H9 (cell line): Measurements from ENCODE around the gene GCG. TPM values are rescaled to one million over a fixed set of nuclear protein-coding genes. Genes with fewer than 3 reads are reported as not detected.

Experiments used
- DNase-seq: peaks from one replicate; pipeline ENCODE4 v3.0.0-alpha.2; 2017
- H2AFZ ChIP-seq: one replicate; pipeline ENCODE4 v1.6.1; 2013; ENCODE audit warnings: mild to moderate bottlenecking, low read length, control low read depth, moderate library complexity
- H2AK5ac ChIP-seq: 2 replicates; pipeline ENCODE4 v1.6.1; 2013; ENCODE audit warnings: low read length, control low read depth, mixed read lengths; ENCODE audit not compliant: insufficient read length
- H2BK120ac ChIP-seq: one replicate; pipeline ENCODE4 v1.6.1; 2013; ENCODE audit warnings: low read depth, mild to moderate bottlenecking, low read length, control low read depth, inconsistent platforms; ENCODE audit not compliant: poor library complexity, severe bottlenecking
- H2BK12ac ChIP-seq: 2 replicates; pipeline ENCODE4 v1.6.1; 2013; ENCODE audit warnings: low read length, control low read depth, mixed read lengths, low read depth; ENCODE audit not compliant: insufficient read length
- H2BK15ac ChIP-seq: 2 replicates; pipeline ENCODE4 v1.6.1; 2013; ENCODE audit warnings: low read depth, low read length, control low read depth
- H2BK20ac ChIP-seq: one replicate; pipeline ENCODE4 v1.6.1; 2013; ENCODE audit warnings: low read depth, mild to moderate bottlenecking, low read length, control low read depth, inconsistent platforms; ENCODE audit not compliant: poor library complexity, severe bottlenecking
- H2BK5ac ChIP-seq: 2 replicates; pipeline ENCODE4 v1.6.1; 2013; ENCODE audit warnings: low read length, control low read depth, mixed read lengths; ENCODE audit not compliant: insufficient read length
- H3K14ac ChIP-seq: 2 replicates; pipeline ENCODE4 v1.6.1; 2013; ENCODE audit warnings: low read length, control low read depth; ENCODE audit not compliant: insufficient read depth
- H3K18ac ChIP-seq: 2 replicates; pipeline ENCODE4 v1.6.1; 2013; ENCODE audit warnings: low read depth, mild to moderate bottlenecking, mixed read lengths, low read length, control low read depth; ENCODE audit not compliant: insufficient read length
- H3K23ac ChIP-seq: 2 replicates; pipeline ENCODE4 v1.6.1; 2013; ENCODE audit warnings: low read length, control low read depth, mixed read lengths, low read depth; ENCODE audit not compliant: insufficient read length
- H3K23me2 ChIP-seq: 2 replicates; pipeline ENCODE4 v1.6.1; 2013; ENCODE audit warnings: low read depth, mild to moderate bottlenecking, mixed read lengths, low read length, control low read depth; ENCODE audit not compliant: insufficient read length, poor library complexity, severe bottlenecking
- H3K27ac ChIP-seq: 2 replicates; pipeline ENCODE4 v1.5.1; 2013; ENCODE audit warnings: low read length, control low read depth, mixed read lengths, low read depth; ENCODE audit not compliant: insufficient read length
- H3K27me3 ChIP-seq: 2 replicates; pipeline ENCODE4 v1.6.1; 2013; ENCODE audit warnings: low read length, control low read depth, inconsistent platforms; ENCODE audit not compliant: insufficient read depth
- H3K4ac ChIP-seq: 2 replicates; pipeline ENCODE4 v1.6.1; 2013; ENCODE audit warnings: low read depth, mild to moderate bottlenecking, control low read depth, inconsistent platforms, low read length, moderate library complexity
- H3K4me1 ChIP-seq: 2 replicates; pipeline ENCODE4 v1.6.1; 2013; ENCODE audit warnings: low read length, control low read depth, inconsistent platforms; ENCODE audit not compliant: insufficient read depth
- H3K4me2 ChIP-seq: 2 replicates; pipeline ENCODE4 v1.6.1; 2013; ENCODE audit warnings: low read length, control low read depth, mixed read lengths; ENCODE audit not compliant: insufficient read length, insufficient read depth
- H3K56ac ChIP-seq: 2 replicates; pipeline ENCODE4 v1.6.1; 2013; ENCODE audit warnings: low read depth, mild to moderate bottlenecking, mixed read lengths, low read length, control low read depth; ENCODE audit not compliant: insufficient read length
- H3K79me1 ChIP-seq: 2 replicates; pipeline ENCODE4 v1.6.1; 2013; ENCODE audit warnings: low read depth, mild to moderate bottlenecking, moderate library complexity, low read length, control low read depth, inconsistent platforms; ENCODE audit not compliant: insufficient read depth, poor library complexity, severe bottlenecking
- H3K79me2 ChIP-seq: 2 replicates; pipeline ENCODE4 v1.6.1; 2013; ENCODE audit warnings: low read length, control low read depth, inconsistent platforms; ENCODE audit not compliant: insufficient read depth
- H3K9ac ChIP-seq: 2 replicates; pipeline ENCODE4 v1.6.1; 2013; ENCODE audit warnings: low read length, control low read depth, mixed read lengths; ENCODE audit not compliant: insufficient read length; ENCODE audit errors: extremely low read depth
- H3K9me3 ChIP-seq: one replicate; pipeline ENCODE4 v1.6.1; 2013; ENCODE audit warnings: low read depth, low read length, inconsistent platforms; ENCODE audit not compliant: control insufficient read depth
- H3T11ph ChIP-seq: one replicate; pipeline ENCODE4 v1.6.1; 2013; ENCODE audit warnings: mild to moderate bottlenecking, low read length, control low read depth, inconsistent platforms
- H4K20me1 ChIP-seq: one replicate; pipeline ENCODE4 v1.6.1; 2013; ENCODE audit not compliant: control insufficient read depth, insufficient read length, insufficient read depth
- H4K5ac ChIP-seq: 2 replicates; pipeline ENCODE4 v1.6.1; 2013; ENCODE audit warnings: low read depth, mild to moderate bottlenecking, mixed read lengths, low read length, control low read depth; ENCODE audit not compliant: insufficient read length
- H4K8ac ChIP-seq: replicated peaks from 2 replicates; pipeline ENCODE4 v1.6.1; 2013; ENCODE audit warnings: low read length, control low read depth, mixed read lengths, low read depth; ENCODE audit not compliant: insufficient read length
- H4K91ac ChIP-seq: 2 replicates; pipeline ENCODE4 v1.6.1; 2013; ENCODE audit warnings: low read depth, mild to moderate bottlenecking, moderate library complexity, mixed read lengths, low read length, control low read depth; ENCODE audit not compliant: insufficient read length
- H3K27ac Mint-ChIP-seq, 3 experiments: 2 replicates in 2 of 3; 3 replicates in 1 of 3; pipeline ENCODE4 v1.8.0; 2020 to 2021; ENCODE audit warnings: mixed read lengths in 3 of 3, mild to moderate bottlenecking in 1 of 3, moderate library complexity in 1 of 3
- H3K27me3 Mint-ChIP-seq: 2 replicates; pipeline ENCODE4 v1.8.0; 2021; ENCODE audit warnings: low read depth, mild to moderate bottlenecking, moderate library complexity, mixed read lengths
- H3K36me3 Mint-ChIP-seq, 3 experiments: 2 replicates in 2 of 3; 3 replicates in 1 of 3; pipeline ENCODE4 v1.8.0; 2020 to 2021; ENCODE audit warnings: low read depth in 3 of 3, mixed read lengths in 3 of 3; ENCODE audit not compliant: insufficient read depth in 1 of 3
- H3K4me1 Mint-ChIP-seq, 2 experiments: 2 replicates each; pipeline ENCODE4 v1.8.0; 2020; ENCODE audit warnings: mixed read lengths in 2 of 2
- H3K4me3 Mint-ChIP-seq, 2 experiments: 2 replicates in 1 of 2; 3 replicates in 1 of 2; pipeline ENCODE4 v1.8.0; 2020 to 2021; ENCODE audit warnings: mild to moderate bottlenecking in 2 of 2, mixed read lengths in 2 of 2, moderate library complexity in 1 of 2
- H3K9me3 Mint-ChIP-seq, 2 experiments: 2 replicates in 1 of 2; 3 replicates in 1 of 2; pipeline ENCODE4 v1.8.0; 2020; ENCODE audit warnings: mild to moderate bottlenecking in 2 of 2, mixed read lengths in 2 of 2, moderate library complexity in 1 of 2
- WGBS: extraction: QIAGEN DNeasy Blood & Tissue Kit; methylation state at CpG from one replicate; pipeline ENCODE4 v1.1.7; 2013; ENCODE audit warnings: missing lambda C conversion rate, low lambda C conversion rate, mixed read lengths; ENCODE audit not compliant: insufficient read length; ENCODE audit errors: extremely low coverage; 5-methylcytosine and 5-hydroxymethylcytosine counted together
- total RNA-seq: library from RNA; stranded (reverse); gene quantifications from 2 replicates; pipeline ENCODE4 v1.2.1, GENCODE V29; 2021
- TF ChIP-seq, protein P1 (sequence below): fragments of 200-600 bp; sonication (generic); conservative IDR thresholded peaks from 3 replicates; pipeline ENCODE4 v1.8.0; 2021; ENCODE audit warnings: antibody characterized with exemption, mild to moderate bottlenecking

GCG gene
- total RNA-seq, 1 experiment from 2014 or later = not detected

DNA sequence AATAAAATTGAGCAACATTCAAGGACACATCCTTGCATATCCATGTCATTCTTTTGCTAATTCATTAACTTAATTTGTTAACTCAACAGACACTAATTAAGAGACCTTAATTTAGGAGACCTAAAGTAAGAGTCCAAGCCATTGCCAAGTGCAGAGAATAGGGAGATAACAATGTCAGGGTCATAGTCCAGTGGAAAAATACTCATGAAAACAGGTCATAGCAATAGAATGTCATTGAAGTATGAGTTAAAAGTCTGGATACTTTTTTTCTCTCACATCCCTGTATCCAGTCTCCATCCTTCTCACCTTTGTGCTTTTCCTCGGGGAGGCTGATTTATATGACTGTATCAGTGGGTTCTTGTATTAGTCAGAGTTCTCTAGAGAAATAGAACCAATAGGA lies 51.5 kb downstream of the GCG start:
- Histone ChIP-seq H2AFZ (no peak overlapping the region), H3K4me2 (no peak overlapping the region), H3K9ac (no peak overlapping the region), H4K5ac (no peak overlapping the region), H3K18ac (no peak overlapping the region), H2BK120ac (no peak overlapping the region), H2BK15ac (no peak overlapping the region), H2AK5ac (no peak overlapping the region), H3T11ph (no peak overlapping the region), H3K79me1 (no peaks in the 10 kb centered on the region), H3K4ac (no peak overlapping the region), H4K8ac (no peak overlapping the region), H3K4me1 (no peaks in the 10 kb centered on the region), H4K20me1 (no peaks in the 10 kb centered on the region), H3K23ac (no peak overlapping the region), H3K56ac (no peak overlapping the region), H2BK12ac (no peak overlapping the region), H3K23me2 (no peaks in the 10 kb centered on the region), H3K79me2 (no peaks in the 10 kb centered on the region), H3K9me3 (no peaks in the 10 kb centered on the region), H4K91ac (no peak overlapping the region), H2BK5ac (no peak overlapping the region), H3K27me3 (no peaks in the 10 kb centered on the region), H3K14ac (no peak overlapping the region), H3K27ac (no peak overlapping the region), H2BK20ac (no peak overlapping the region)
- DNase-seq = no peak
- Mint-ChIP-seq H3K27ac (no peak overlapping the region), H3K4me3 (no peak overlapping the region), H3K27me3 (peaks cover 3% of the 10 kb centered on the region; the same call in 1 of the 2 replicates), H3K36me3 (no peaks in the 10 kb centered on the region; a peak in 1 of 7 replicates), H3K9me3 (no peaks in the 10 kb centered on the region), H3K4me1 (no peaks in the 10 kb centered on the region)
- WGBS = no CpG with 5 or more reads among the region's 1 CpG
- TF ChIP-seq, protein P1, sequence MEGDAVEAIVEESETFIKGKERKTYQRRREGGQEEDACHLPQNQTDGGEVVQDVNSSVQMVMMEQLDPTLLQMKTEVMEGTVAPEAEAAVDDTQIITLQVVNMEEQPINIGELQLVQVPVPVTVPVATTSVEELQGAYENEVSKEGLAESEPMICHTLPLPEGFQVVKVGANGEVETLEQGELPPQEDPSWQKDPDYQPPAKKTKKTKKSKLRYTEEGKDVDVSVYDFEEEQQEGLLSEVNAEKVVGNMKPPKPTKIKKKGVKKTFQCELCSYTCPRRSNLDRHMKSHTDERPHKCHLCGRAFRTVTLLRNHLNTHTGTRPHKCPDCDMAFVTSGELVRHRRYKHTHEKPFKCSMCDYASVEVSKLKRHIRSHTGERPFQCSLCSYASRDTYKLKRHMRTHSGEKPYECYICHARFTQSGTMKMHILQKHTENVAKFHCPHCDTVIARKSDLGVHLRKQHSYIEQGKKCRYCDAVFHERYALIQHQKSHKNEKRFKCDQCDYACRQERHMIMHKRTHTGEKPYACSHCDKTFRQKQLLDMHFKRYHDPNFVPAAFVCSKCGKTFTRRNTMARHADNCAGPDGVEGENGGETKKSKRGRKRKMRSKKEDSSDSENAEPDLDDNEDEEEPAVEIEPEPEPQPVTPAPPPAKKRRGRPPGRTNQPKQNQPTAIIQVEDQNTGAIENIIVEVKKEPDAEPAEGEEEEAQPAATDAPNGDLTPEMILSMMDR = no peak
